Stimulated activated CD8-positive, alpha-beta memory T cell treated with anti-CD3 and anti-CD28 coated beads, Interleukin-15, amount 100 ng/mL, for 1 hour (primary cell): Measurements from ENCODE around the gene TRAM2.
"Not testable (repeated sequence)": the region's sequence is repeated elsewhere in the genome, so short reads cannot be mapped to it uniquely, and the experiment has no call there.

ENCODE experiments used
- DNase-seq: peaks from one replicate; pipeline ENCODE4 v3.0.0-alpha.2; 2020; ENCODE audit warnings: low read depth

Gene TRAM2

DNA sequence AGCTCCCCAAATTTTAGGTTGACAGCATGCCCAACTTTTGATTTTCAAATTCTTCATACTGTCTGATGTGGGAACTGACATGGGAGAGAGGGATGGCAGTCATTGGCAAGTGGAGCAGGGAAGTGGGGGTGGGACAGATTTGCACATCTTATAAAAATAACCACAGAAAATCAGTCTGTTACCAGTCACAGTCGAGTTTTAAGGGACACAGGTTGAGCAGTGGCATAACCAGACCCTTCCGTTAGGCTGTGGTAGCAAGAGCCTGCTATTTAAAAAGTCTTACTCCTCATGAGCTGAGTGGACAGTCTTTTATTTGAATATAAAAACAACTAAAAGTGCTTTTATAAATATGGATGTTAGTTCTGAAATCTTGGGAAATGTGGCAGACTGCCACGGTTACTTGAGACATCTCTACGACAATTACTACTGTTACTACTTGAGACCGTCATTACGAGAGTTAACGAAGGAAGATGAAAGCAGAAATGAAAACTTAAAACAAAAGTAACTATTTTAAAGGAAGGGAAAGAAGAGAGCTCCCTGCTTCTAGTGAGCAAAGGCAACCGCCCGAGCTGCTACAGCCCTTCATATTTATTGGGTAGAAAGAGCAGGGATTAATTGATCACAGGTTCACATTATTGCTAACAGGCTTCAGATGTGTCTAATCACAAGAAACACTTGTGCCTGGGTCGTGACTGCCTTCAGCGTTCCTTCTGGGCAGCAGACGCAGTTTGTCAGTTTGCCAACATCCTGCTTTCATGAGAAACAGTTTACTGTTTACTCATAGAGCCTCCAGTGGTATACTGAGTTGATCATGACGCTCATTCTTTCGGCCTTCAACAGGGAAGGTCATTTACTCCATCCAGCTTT is 85.4 kb downstream of the TRAM2 start:
- no peak for DNase-seq

- no peak for DNase-seq
These were observed 87.0 kb downstream of the TRAM2 start for GRCh38 chr6:52489881-52490280.

DNA sequence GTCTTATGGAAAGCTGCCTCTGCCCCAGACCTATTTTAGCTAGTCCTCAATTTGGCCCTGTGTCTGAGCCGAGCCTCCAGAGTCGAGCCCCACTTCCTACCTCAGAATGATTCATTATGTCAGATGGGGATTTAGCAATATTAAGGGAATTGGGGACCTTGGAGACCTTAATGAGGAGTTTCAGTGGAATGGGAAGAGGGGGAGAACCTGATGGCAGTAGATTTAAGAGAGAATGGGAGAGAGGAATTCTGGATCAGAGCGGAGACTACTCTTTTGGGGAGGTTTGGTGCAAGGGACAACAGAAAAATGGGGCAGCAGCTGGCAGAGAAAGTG is 93.2 kb downstream of the TRAM2 start:
- no peak for DNase-seq

DNA sequence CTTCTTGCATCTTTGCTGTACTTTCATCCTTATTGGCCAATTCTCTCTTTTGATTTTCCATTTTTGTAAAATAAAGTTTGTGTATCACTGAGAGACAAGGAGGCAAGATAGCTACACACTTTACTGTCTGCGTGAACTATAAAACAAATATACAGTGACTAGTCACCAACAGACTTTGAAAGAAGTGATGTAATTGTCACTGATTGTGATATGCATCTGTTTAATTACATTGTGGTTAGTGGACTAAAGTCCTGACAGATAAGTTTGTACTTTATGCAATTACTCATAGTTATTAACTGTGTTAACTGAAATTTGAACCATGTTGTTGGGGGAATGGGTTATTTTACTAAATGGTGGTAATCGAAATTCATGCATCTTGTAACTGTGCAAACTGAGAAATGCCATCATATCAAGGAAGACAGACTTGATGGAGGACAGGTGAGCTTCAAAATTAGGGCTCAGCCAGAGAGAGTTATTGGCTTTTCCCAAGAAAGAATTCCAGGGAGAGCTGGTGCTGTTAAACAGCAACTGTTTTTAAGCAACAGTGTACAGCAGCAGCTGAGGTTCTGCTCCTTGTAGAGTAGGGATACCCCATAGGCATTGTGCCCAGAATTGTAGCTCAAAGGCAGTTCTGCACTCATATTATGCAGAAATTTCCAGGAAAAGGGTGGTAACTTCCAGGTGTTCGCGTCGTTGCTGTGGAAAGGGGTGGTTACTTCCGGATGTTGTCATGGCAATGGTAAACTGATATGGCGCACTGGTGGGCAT is 93.8 kb downstream of the TRAM2 start:
- DNase-seq = no peak

DNA sequence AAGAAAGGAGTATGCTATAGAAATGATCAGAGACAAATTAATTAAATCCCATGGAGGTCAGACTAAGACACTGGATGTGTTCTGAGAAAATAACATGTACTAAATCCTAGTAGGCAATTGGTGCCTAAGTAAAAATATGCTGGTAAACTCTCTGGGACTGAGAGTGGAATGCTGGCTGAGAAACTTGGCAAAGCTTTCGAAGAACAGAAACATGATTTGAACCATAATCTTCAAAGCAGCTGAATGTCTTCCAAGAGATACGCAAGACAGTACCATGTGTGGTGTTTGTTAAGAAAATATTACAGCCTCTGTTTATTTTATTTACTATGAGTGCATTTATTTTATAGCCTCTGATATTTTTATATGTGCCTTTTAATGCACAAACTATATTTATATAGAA is 101.6 kb downstream of the TRAM2 start:
- no peak for DNase-seq

DNA sequence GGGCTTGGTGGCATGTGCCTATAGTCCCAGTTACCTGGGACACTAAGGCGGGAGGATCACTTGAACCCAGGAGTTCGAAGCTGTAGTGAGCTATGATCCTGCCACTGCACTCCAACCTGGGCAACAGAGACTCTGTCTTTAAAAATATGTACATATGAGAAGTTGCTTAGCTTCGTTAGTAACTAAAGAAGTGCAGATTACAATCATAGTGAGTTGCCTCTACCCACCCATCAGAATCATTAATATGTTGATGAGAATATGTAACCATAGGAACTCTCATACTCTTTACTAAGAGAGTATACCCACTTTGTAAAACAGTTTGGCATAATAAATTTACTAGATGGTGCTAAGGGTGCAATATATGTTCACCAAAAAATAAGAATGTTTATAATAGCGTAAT is 102.7 kb downstream of the TRAM2 start:
- DNase-seq = no peak

DNA sequence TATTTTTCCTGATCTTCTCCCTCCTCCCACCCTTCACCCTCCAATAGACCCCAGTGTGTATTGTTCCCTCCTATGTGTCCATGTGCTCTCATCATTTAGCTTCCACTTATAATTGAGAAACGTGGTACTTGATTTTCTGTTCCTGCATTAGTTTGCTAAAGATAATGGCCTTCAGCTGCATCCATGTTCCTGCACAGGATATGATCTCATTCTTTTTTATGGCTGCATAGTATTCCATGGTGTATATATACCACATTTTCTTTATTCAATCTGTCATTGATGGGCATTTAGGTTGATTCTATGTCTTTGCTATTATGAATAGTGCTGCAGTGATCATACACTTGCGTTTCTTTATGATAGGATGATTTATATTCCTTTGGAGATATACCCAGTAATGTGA is 115.7 kb downstream of the TRAM2 start:
- not testable (repeated sequence) for DNase-seq

GRCh38 chr6:52457096-52457495 is 119.8 kb downstream of the TRAM2 start:
- DNase-seq = no peak

- DNase-seq = no peak
These were observed 122.3 kb downstream of the TRAM2 start for GRCh38 chr6:52454556-52454955.
